Mesendoderm (in vitro differentiated cells): ENCODE data around the gene TNPO2.
"Not testable (repeated sequence)": the region's sequence is repeated elsewhere in the genome, so short reads cannot be mapped to it uniquely, and the experiment has no call there.

Experiments
- DNase-seq: peaks from one replicate; pipeline ENCODE4 v3.0.0; 2013
- H2AK5ac ChIP-seq: 2 replicates; pipeline ENCODE4 v1.6.1; 2013; ENCODE audit warnings: low read length, inconsistent platforms
- H2BK120ac ChIP-seq: 2 replicates; pipeline ENCODE4 v1.6.1; 2013; ENCODE audit warnings: low read depth, mild to moderate bottlenecking, low read length, moderate library complexity, mixed read lengths
- H2BK15ac ChIP-seq: replicated peaks from 2 replicates; pipeline ENCODE4 v1.6.1; 2013; ENCODE audit warnings: low read depth, mild to moderate bottlenecking, moderate library complexity
- H2BK5ac ChIP-seq: 2 replicates; pipeline ENCODE4 v1.6.1; 2013; ENCODE audit warnings: low read length, inconsistent platforms
- H3K18ac ChIP-seq: 2 replicates; pipeline ENCODE4 v1.6.1; 2013; ENCODE audit warnings: mild to moderate bottlenecking, low read length, mixed read lengths
- H3K23ac ChIP-seq: one replicate; pipeline ENCODE4 v1.6.1; 2013; ENCODE audit warnings: low read length
- H3K27ac ChIP-seq: 2 replicates; pipeline ENCODE4 v1.5.1; 2013; ENCODE audit warnings: low read depth, mild to moderate bottlenecking, inconsistent platforms, low read length, moderate library complexity
- H3K27me3 ChIP-seq: 2 replicates; pipeline ENCODE4 v1.6.1; 2013; ENCODE audit warnings: low read length, control low read depth, mild to moderate bottlenecking, inconsistent platforms; ENCODE audit not compliant: insufficient read depth, poor library complexity
- H3K36me3 ChIP-seq: 2 replicates; pipeline ENCODE4 v1.6.1; 2013; ENCODE audit warnings: low read length, inconsistent platforms; ENCODE audit not compliant: control insufficient read depth, insufficient read depth
- H3K4ac ChIP-seq: one replicate; pipeline ENCODE4 v1.6.1; 2013; ENCODE audit warnings: low read depth, mild to moderate bottlenecking, low read length, moderate library complexity
- H3K4me1 ChIP-seq: 2 replicates; pipeline ENCODE4 v1.6.1; 2013; ENCODE audit warnings: low read depth, low read length, inconsistent platforms; ENCODE audit not compliant: control insufficient read depth
- H3K4me2 ChIP-seq: 2 replicates; pipeline ENCODE4 v1.6.1; 2013; ENCODE audit warnings: low read length
- H3K4me3 ChIP-seq: 2 replicates; pipeline ENCODE4 v1.5.1; 2013; ENCODE audit warnings: mild to moderate bottlenecking, low read length
- H3K56ac ChIP-seq: one replicate; pipeline ENCODE4 v1.6.1; 2013; ENCODE audit warnings: low read length
- H3K79me1 ChIP-seq: 2 replicates; pipeline ENCODE4 v1.6.1; 2013; ENCODE audit warnings: low read length, inconsistent platforms
- H3K79me2 ChIP-seq: 2 replicates; pipeline ENCODE4 v1.6.1; 2013; ENCODE audit warnings: mild to moderate bottlenecking, low read length; ENCODE audit not compliant: control insufficient read depth, insufficient read depth
- H3K9ac ChIP-seq: 2 replicates; pipeline ENCODE4 v1.6.1; 2013; ENCODE audit warnings: low read length, inconsistent platforms
- H4K5ac ChIP-seq: one replicate; pipeline ENCODE4 v1.6.1; 2013; ENCODE audit warnings: low read length
- H4K8ac ChIP-seq: one replicate; pipeline ENCODE4 v1.6.1; 2013; ENCODE audit warnings: low read depth, mild to moderate bottlenecking, control low read depth, low read length, moderate library complexity
- WGBS: extraction: QIAGEN DNeasy Blood & Tissue Kit; methylation state at CpG from one replicate; pipeline ENCODE4 v1.1.7; 2013; ENCODE audit warnings: low lambda C conversion rate, missing lambda C conversion rate; ENCODE audit not compliant: insufficient coverage; ENCODE audit errors: extremely low coverage; 5-methylcytosine and 5-hydroxymethylcytosine counted together

TNPO2 gene

GRCh38 chr19:12725612-12726011 is 1.9 kb upstream of the TNPO2 start:
- H3K4me2 ChIP-seq, H3K18ac ChIP-seq, DNase-seq, H4K8ac ChIP-seq, H3K23ac ChIP-seq, H3K4me3 ChIP-seq, H2BK15ac ChIP-seq, H4K5ac ChIP-seq, H2BK120ac ChIP-seq, H3K27me3 ChIP-seq, H3K4ac ChIP-seq, H2BK5ac ChIP-seq, H3K4me1 ChIP-seq, H3K79me1 ChIP-seq, H3K27ac ChIP-seq, H3K56ac ChIP-seq, H3K9ac ChIP-seq, H2AK5ac ChIP-seq, H3K36me3 ChIP-seq: not testable (repeated sequence)
- peaks cover 27% of the 10 kb centered on the region for H3K79me2 ChIP-seq
- WGBS, result no CpG with 5 or more reads among the region's 10 CpGs

DNA sequence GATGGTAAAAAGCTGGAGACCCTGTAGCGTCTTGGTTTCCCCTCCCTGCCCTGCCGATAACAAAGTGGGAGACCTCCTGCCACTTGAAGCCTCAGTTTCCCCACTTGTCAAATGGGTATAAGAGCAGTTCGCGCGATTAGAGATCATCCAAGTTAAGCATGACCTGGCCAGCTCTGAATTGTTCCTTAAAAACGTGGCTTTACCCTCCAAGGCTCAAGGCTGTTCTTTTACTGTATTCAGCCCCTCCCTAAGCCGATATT is 421 bp downstream of the TNPO2 start:
- peak overlapping the region; percentile 1 for H2BK5ac ChIP-seq
- peak overlapping the region; percentile 91 for H4K8ac ChIP-seq
- H4K5ac ChIP-seq, result no peak overlapping the region
- no CpG with 5 or more reads among the region's 7 CpGs for WGBS
- peak overlapping the region; percentile 1 for H3K23ac ChIP-seq
- H3K9ac ChIP-seq, result peak overlapping the region; percentile 97
- peak overlapping the region; percentile 97 for H3K56ac ChIP-seq
- peaks cover 7% of the 10 kb centered on the region for H3K79me1 ChIP-seq
- H2BK120ac ChIP-seq, result no peak overlapping the region
- H2AK5ac ChIP-seq, result peak overlapping the region; percentile 3
- H3K4me3 ChIP-seq, result peak overlapping the region; percentile 80
- no peaks in the 10 kb centered on the region for H3K27me3 ChIP-seq
- peaks cover 44% of the 10 kb centered on the region for H3K79me2 ChIP-seq
- no peak for DNase-seq
- no peaks in the 10 kb centered on the region for H3K4me1 ChIP-seq
- H3K27ac ChIP-seq, result peak overlapping the region; percentile 25
- peak overlapping the region; percentile 70 for H3K4me2 ChIP-seq
- H3K18ac ChIP-seq, result peak overlapping the region; percentile 52
- peaks cover 6% of the 10 kb centered on the region for H3K36me3 ChIP-seq
- no peak overlapping the region for H2BK15ac ChIP-seq
- H3K4ac ChIP-seq, result peak overlapping the region; percentile 49

- Histone ChIP-seq H3K23ac (no peak overlapping the region), H3K4me1 (no peaks in the 10 kb centered on the region), H3K27ac (peak overlapping the region; percentile 33), H3K56ac (peak overlapping the region; percentile 97), H3K79me2 (peaks cover 44% of the 10 kb centered on the region), H3K4me2 (peak overlapping the region; percentile 70), H3K4me3 (peak overlapping the region; percentile 92), H3K36me3 (peaks cover 6% of the 10 kb centered on the region), H3K27me3 (no peaks in the 10 kb centered on the region), H3K18ac (peak overlapping the region; percentile 52), H2BK5ac (no peak overlapping the region), H2BK15ac (no peak overlapping the region), H2BK120ac (no peak overlapping the region), H3K4ac (peak overlapping the region; percentile 38), H4K8ac (peak overlapping the region; percentile 91), H4K5ac (no peak overlapping the region), H3K79me1 (peaks cover 7% of the 10 kb centered on the region), H2AK5ac (peak overlapping the region; percentile 86), H3K9ac (peak overlapping the region; percentile 99)
- no CpG with 5 or more reads among the region's 32 CpGs for WGBS
- peak; percentile 100 for DNase-seq
These were observed 959 bp downstream of the TNPO2 start for GRCh38 chr19:12722566-12723380.

DNA sequence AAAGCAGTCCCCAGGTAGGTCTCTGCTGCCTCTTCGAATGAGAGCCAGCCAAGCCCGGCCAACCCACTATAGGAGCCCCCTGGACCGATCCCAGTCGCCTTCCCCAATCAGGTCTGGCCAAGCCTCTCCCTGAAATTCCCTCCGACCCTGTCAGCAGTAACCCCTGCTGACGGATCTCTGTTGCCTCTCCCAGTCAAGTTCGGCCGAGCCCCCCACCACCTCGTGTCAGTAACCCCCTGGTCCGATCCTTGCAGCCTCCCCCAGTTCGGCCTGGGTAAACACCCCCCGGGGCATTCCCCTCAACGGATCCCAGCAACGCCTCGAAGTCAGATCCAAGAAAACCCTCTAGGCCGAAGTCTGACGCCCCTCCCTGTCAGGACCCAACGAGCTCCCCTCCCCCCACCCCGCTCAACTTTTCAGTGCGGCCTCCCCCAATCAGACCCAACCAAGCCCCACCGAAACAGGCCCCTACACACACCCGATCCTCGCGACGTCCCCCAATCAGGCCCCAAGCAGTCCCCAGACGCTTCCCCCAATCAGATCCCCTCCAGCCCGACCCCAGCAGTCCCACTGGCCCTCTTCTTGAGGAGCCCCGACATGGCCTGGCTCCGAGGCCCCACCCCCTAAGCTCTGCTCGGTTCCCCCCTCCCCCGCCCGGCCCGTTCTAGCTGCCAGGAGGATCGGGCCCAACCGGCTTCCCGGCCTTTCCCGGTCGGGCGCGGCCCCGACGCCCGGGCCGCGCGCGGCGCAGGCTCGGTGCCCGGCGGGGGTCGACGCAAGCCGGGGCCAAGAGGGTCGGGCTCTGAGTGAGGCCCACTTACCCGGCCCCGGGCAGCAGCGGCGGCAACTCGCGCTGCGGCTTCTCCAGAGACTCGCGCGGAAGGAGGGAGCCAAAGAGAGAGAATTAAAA is 1.8 kb downstream of the TNPO2 start:
- H2BK15ac ChIP-seq, result no peak overlapping the region
- DNase-seq, result peak; percentile 90
- H3K4me3 ChIP-seq, result peak overlapping the region; percentile 92
- H3K56ac ChIP-seq, result peak overlapping the region; percentile 96
- H3K27ac ChIP-seq, result peak overlapping the region; percentile 95
- peak overlapping the region; percentile 75 for H3K4me2 ChIP-seq
- no peaks in the 10 kb centered on the region for H3K4me1 ChIP-seq
- H3K79me2 ChIP-seq, result peaks cover 44% of the 10 kb centered on the region
- peak overlapping the region; percentile 20 for H2BK120ac ChIP-seq
- no peak overlapping the region for H2BK5ac ChIP-seq
- peaks cover 6% of the 10 kb centered on the region for H3K36me3 ChIP-seq
- H3K79me1 ChIP-seq, result peaks cover 8% of the 10 kb centered on the region
- H4K8ac ChIP-seq, result no peak overlapping the region
- H3K23ac ChIP-seq, result peak overlapping the region; percentile 80
- H3K4ac ChIP-seq, result peak overlapping the region; percentile 100
- no CpG with 5 or more reads among the region's 65 CpGs for WGBS
- no peaks in the 10 kb centered on the region for H3K27me3 ChIP-seq
- H3K18ac ChIP-seq, result peak overlapping the region; percentile 98
- no peak overlapping the region for H4K5ac ChIP-seq
- peak overlapping the region; percentile 93 for H2AK5ac ChIP-seq
- H3K9ac ChIP-seq, result peak overlapping the region; percentile 99

GRCh38 chr19:12720851-12721655 is 2.7 kb downstream of the TNPO2 start:
- no peak overlapping the region for H2BK120ac ChIP-seq
- peak overlapping the region; percentile 99 for H3K9ac ChIP-seq
- peak overlapping the region; percentile 92 for H3K4me3 ChIP-seq
- H4K8ac ChIP-seq, result no peak overlapping the region
- H2BK5ac ChIP-seq, result no peak overlapping the region
- peaks cover 13% of the 10 kb centered on the region for H3K79me1 ChIP-seq
- H2BK15ac ChIP-seq, result no peak overlapping the region
- H3K4ac ChIP-seq, result no peak overlapping the region
- H3K18ac ChIP-seq, result peak overlapping the region; percentile 98
- peak overlapping the region; percentile 95 for H3K27ac ChIP-seq
- H3K56ac ChIP-seq, result peak overlapping the region; percentile 96
- H2AK5ac ChIP-seq, result peak overlapping the region; percentile 93
- peaks cover 6% of the 10 kb centered on the region for H3K36me3 ChIP-seq
- no peak overlapping the region for H4K5ac ChIP-seq
- DNase-seq, result no peak
- peak overlapping the region; percentile 75 for H3K4me2 ChIP-seq
- peaks cover 46% of the 10 kb centered on the region for H3K79me2 ChIP-seq
- WGBS, result no CpG with 5 or more reads among the region's 59 CpGs
- no peaks in the 10 kb centered on the region for H3K4me1 ChIP-seq
- peak overlapping the region; percentile 81 for H3K23ac ChIP-seq
- H3K27me3 ChIP-seq, result no peaks in the 10 kb centered on the region
